CD14-positive monocyte (primary cell): ENCODE measurements around the gene NLGN1. TPM values are rescaled to one million over a fixed set of nuclear protein-coding genes. Genes with fewer than 3 reads are reported as not detected.

Experiments
- DNase-seq, 3 donors: peaks; one replicate each; pipeline ENCODE4 v3.0.0-alpha.2; 2011 to 2022
- H2AFZ ChIP-seq: 2 replicates; pipeline ENCODE4 v1.6.0; 2012; ENCODE audit warnings: mild to moderate bottlenecking, low read depth, low read length, inconsistent platforms; ENCODE audit not compliant: insufficient read depth, poor library complexity, severe bottlenecking
- H3K27ac ChIP-seq, 2 donors: 1 replicate in 1 of 2; 2 replicates in 1 of 2; pipeline ENCODE4 v1.5.1; 2012 to 2013; ENCODE audit warnings: low read length in 2 of 2, control low read depth in 1 of 2, inconsistent platforms in 1 of 2, low read depth in 1 of 2, mild to moderate bottlenecking in 1 of 2
- H3K27me3 ChIP-seq, 2 donors: one replicate each; pipeline versions ENCODE4 v1.6.0 to v1.6.1; 2011 to 2013; ENCODE audit warnings: low read length in 2 of 2; ENCODE audit not compliant: control insufficient read depth in 2 of 2, insufficient read depth in 2 of 2
- H3K36me3 ChIP-seq, 2 donors: replicated peaks in 1 of 2; 1 replicate in 1 of 2; 2 replicates in 1 of 2; pipeline versions ENCODE4 v1.5.1 to v1.6.1; 2012 to 2013; ENCODE audit warnings: low read length in 2 of 2, control low read depth in 1 of 2, inconsistent platforms in 1 of 2, mild to moderate bottlenecking in 1 of 2; ENCODE audit not compliant: insufficient read depth in 2 of 2, control insufficient read depth in 1 of 2
- H3K4me1 ChIP-seq, 2 donors: 1 replicate in 1 of 2; 2 replicates in 1 of 2; pipeline versions ENCODE4 v1.5.1 to v1.6.1; 2012 to 2013; ENCODE audit warnings: low read length in 2 of 2, control low read depth in 1 of 2, inconsistent platforms in 1 of 2, mild to moderate bottlenecking in 1 of 2, moderate library complexity in 1 of 2; ENCODE audit not compliant: insufficient read depth in 2 of 2, control insufficient read depth in 1 of 2
- H3K4me2 ChIP-seq: replicated peaks from 2 replicates; pipeline ENCODE3; 2012; ENCODE audit warnings: low read length, moderate library complexity, mild to moderate bottlenecking; ENCODE audit not compliant: poor library complexity, severe bottlenecking; ENCODE audit errors: extremely low read depth
- H3K4me3 ChIP-seq, 3 experiments: fragments of 200-600 bp in 1 of 3; sonication (generic) in 1 of 3; replicated peaks in 1 of 3; 1 replicate in 2 of 3; 2 replicates in 1 of 3; pipeline ENCODE4 v1.5.1; 2011 to 2013; ENCODE audit warnings: low read length in 3 of 3, mild to moderate bottlenecking in 3 of 3, control low read depth in 2 of 3, low read depth in 2 of 3, inconsistent platforms in 1 of 3, moderate library complexity in 1 of 3
- H3K79me2 ChIP-seq: 2 replicates; pipeline ENCODE4 v1.6.0; 2012; ENCODE audit warnings: mild to moderate bottlenecking, control low read depth, inconsistent platforms, low read length, moderate library complexity; ENCODE audit not compliant: insufficient read depth
- H3K9ac ChIP-seq: 2 replicates; pipeline ENCODE4 v1.6.0; 2017; ENCODE audit warnings: low read length, mild to moderate bottlenecking; ENCODE audit not compliant: insufficient read depth, poor library complexity, severe bottlenecking
- H3K9me3 ChIP-seq, 2 donors: replicated peaks in 1 of 2; 1 replicate in 1 of 2; 2 replicates in 1 of 2; pipeline versions ENCODE4 v1.5.1 to v1.6.1; 2012 to 2013; ENCODE audit warnings: low read length in 2 of 2, control low read depth in 1 of 2; ENCODE audit not compliant: control insufficient read depth in 1 of 2, insufficient read depth in 1 of 2
- H4K20me1 ChIP-seq: 2 replicates; pipeline ENCODE4 v1.6.0; 2012; ENCODE audit warnings: mild to moderate bottlenecking, low read length, control low read depth, moderate library complexity; ENCODE audit not compliant: insufficient read depth
- H3K27ac Mint-ChIP-seq, 7 donors: one replicate each; pipeline ENCODE4 v1.8.0; 2020; ENCODE audit warnings: mild to moderate bottlenecking in 7 of 7, mixed read lengths in 7 of 7, moderate library complexity in 6 of 7, inconsistent platforms in 2 of 7
- H3K27me3 Mint-ChIP-seq, 3 donors: one replicate each; pipeline ENCODE4 v1.8.0; 2021 to 2022; ENCODE audit warnings: low read depth in 3 of 3, mild to moderate bottlenecking in 3 of 3, mixed read lengths in 3 of 3, moderate library complexity in 3 of 3, inconsistent platforms in 1 of 3
- H3K36me3 Mint-ChIP-seq, 2 donors: one replicate each; pipeline ENCODE4 v1.8.0; 2020; ENCODE audit warnings: mixed read lengths in 2 of 2, inconsistent platforms in 1 of 2, mild to moderate bottlenecking in 1 of 2
- H3K4me1 Mint-ChIP-seq: one replicate; pipeline ENCODE4 v1.8.0; 2020; ENCODE audit warnings: mild to moderate bottlenecking, mixed read lengths
- H3K4me3 Mint-ChIP-seq, 2 donors: one replicate each; pipeline ENCODE4 v1.8.0; 2020; ENCODE audit warnings: mild to moderate bottlenecking in 2 of 2, mixed read lengths in 2 of 2, moderate library complexity in 1 of 2
- H3K9me3 Mint-ChIP-seq, 7 donors: one replicate each; pipeline ENCODE4 v1.8.0; 2020 to 2022; ENCODE audit warnings: mixed read lengths in 7 of 7, mild to moderate bottlenecking in 6 of 7, moderate library complexity in 6 of 7, inconsistent platforms in 2 of 7
- WGBS: methylation state at CpG from one replicate; pipeline ENCODE4 v1.1.5; 2013; ENCODE audit warnings: missing lambda C conversion rate; ENCODE audit not compliant: insufficient coverage; 5-methylcytosine and 5-hydroxymethylcytosine counted together
- intact Hi-C, 2 donors: fragments of 100-400 bp; cut with micrococcal nuclease; formaldehyde crosslinking; loops; one replicate each; pipeline versions ENCODE4 v1.15.0 to v1.15.1; 2023
- polyA plus RNA-seq, 3 donors: library from polyadenylated mRNA; depleted of rRNA in 1 of 3; unstranded in 2 of 3; stranded (reverse) in 1 of 3; fragments of 300-500 nt in 2 of 3; fragments of >200 nt in 1 of 3; fragmentation: Illumina TruSeq in 2 of 3; gene quantifications; 1 replicate in 2 of 3; 2 replicates in 1 of 3; pipeline ENCODE4 v1.2.3, GENCODE V29; 2012 to 2021
- TF ChIP-seq, protein P1 (sequence below): fragments of 200-600 bp; IDR thresholded peaks from one replicate; pipeline ENCODE4 v1.8.0; 2022; ENCODE audit warnings: antibody characterized with exemption, mild to moderate bottlenecking

The NLGN1 gene
- polyA plus RNA-seq, 3 donors = not detected

DNA sequence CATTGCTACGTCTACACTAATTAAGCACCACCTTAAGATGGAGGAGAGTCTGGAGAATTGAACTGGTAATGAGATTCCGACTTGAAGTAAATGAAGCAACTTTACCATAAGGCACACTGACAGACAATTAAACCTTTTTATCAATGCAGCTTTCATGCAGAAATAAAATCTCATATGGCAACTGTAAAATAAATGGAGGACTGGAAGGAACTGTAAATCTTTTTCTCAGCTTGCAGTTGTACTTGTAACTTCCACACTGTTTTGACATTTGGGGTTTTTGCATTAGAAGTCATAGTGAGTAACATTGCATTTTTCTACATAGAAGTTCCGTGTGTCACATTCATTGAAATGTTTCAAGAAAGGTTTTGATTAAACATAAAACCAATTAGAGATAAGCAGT is 705.3 kb downstream of the NLGN1 start:
- H3K36me3 Mint-ChIP-seq = no peaks in the 10 kb centered on the region
- no CpG with 5 or more reads among the region's 3 CpGs for WGBS
- no peak overlapping the region for H3K27ac Mint-ChIP-seq
- no peak for DNase-seq
- H3K4me1 Mint-ChIP-seq = no peaks in the 10 kb centered on the region
- no peak overlapping the region for H3K4me3 Mint-ChIP-seq
- H3K9me3 Mint-ChIP-seq = peaks cover 0 to 3% (median 0%) of the 10 kb centered on the region in 7 donors
- no peak overlapping the region for H2AFZ ChIP-seq
- H3K27me3 ChIP-seq = no peaks in the 10 kb centered on the region
- peaks cover 0 to 1% (median 0%) of the 10 kb centered on the region in 3 donors for H3K27me3 Mint-ChIP-seq
- H4K20me1 ChIP-seq = no peaks in the 10 kb centered on the region
- H3K9ac ChIP-seq = no peak overlapping the region
- TF ChIP-seq, protein P1, sequence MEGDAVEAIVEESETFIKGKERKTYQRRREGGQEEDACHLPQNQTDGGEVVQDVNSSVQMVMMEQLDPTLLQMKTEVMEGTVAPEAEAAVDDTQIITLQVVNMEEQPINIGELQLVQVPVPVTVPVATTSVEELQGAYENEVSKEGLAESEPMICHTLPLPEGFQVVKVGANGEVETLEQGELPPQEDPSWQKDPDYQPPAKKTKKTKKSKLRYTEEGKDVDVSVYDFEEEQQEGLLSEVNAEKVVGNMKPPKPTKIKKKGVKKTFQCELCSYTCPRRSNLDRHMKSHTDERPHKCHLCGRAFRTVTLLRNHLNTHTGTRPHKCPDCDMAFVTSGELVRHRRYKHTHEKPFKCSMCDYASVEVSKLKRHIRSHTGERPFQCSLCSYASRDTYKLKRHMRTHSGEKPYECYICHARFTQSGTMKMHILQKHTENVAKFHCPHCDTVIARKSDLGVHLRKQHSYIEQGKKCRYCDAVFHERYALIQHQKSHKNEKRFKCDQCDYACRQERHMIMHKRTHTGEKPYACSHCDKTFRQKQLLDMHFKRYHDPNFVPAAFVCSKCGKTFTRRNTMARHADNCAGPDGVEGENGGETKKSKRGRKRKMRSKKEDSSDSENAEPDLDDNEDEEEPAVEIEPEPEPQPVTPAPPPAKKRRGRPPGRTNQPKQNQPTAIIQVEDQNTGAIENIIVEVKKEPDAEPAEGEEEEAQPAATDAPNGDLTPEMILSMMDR = no peak
- no peak overlapping the region for H3K4me2 ChIP-seq
- no peaks in the 10 kb centered on the region for H3K4me1 ChIP-seq
- H3K36me3 ChIP-seq = no peaks in the 10 kb centered on the region
- H3K79me2 ChIP-seq = no peaks in the 10 kb centered on the region
- intact Hi-C loops = no loop called here
- H3K27ac ChIP-seq = no peak overlapping the region
- no peaks in the 10 kb centered on the region for H3K9me3 ChIP-seq
- H3K4me3 ChIP-seq = no peak overlapping the region

DNA sequence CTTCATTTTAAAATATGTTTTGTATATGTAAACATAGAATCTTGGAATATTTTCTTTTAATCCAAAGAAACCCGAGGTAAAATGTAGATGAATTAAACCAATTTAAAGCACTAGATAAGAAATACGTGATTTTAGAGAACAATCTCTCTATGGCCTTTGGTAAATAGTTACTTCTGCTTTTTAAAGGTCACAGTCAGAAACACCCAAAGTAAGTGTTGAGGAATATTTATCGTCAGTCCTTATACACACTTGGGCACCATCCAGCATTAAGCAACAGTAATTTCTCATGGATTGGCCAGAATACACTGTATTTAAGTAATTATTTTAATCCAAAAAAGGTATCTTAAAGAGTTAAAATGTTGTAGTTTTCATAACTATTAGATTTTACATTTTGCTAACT is 713.2 kb downstream of the NLGN1 start:
- H3K27ac ChIP-seq = no peak overlapping the region
- WGBS = no CpG with 5 or more reads among the region's 3 CpGs
- H3K9me3 ChIP-seq = no peaks in the 10 kb centered on the region
- H3K9ac ChIP-seq = no peak overlapping the region
- Mint-ChIP-seq H3K9me3 (peaks cover 0 to 1% (median 0%) of the 10 kb centered on the region in 7 donors), H3K27ac (no peak overlapping the region), H3K27me3 (no peaks in the 10 kb centered on the region), H3K4me3 (no peak overlapping the region), H3K4me1 (no peaks in the 10 kb centered on the region), H3K36me3 (no peaks in the 10 kb centered on the region)
- no peaks in the 10 kb centered on the region for H4K20me1 ChIP-seq
- no peaks in the 10 kb centered on the region for H3K36me3 ChIP-seq
- TF ChIP-seq, protein P1 = no peak
- no peaks in the 10 kb centered on the region for H3K27me3 ChIP-seq
- no peak overlapping the region for H2AFZ ChIP-seq
- H3K79me2 ChIP-seq = no peaks in the 10 kb centered on the region
- peak in 1 of 3 donors; percentile 21 for DNase-seq
- H3K4me1 ChIP-seq = no peaks in the 10 kb centered on the region
- intact Hi-C loops = no loop called here
- H3K4me3 ChIP-seq = no peak overlapping the region
- H3K4me2 ChIP-seq = no peak overlapping the region
